Fibroblast of the aortic adventitia (primary cell): ENCODE measurements around the gene MACO1. TPM values are rescaled to one million over a fixed set of nuclear protein-coding genes. Genes with fewer than 3 reads are reported as not detected.
A peak's percentile ranks its signal among the peaks of the same experiment; 100 is the strongest.

Source experiments
- DNase-seq: peaks from one replicate; pipeline ENCODE4 v3.0.0-alpha.2; 2010; ENCODE audit warnings: low read depth
- H3K4me3 ChIP-seq: 2 replicates; pipeline ENCODE4 v1.5.1; 2011; ENCODE audit warnings: low read depth, mild to moderate bottlenecking, control low read depth, low read length, moderate library complexity
- CTCF ChIP-seq: IDR thresholded peaks from 2 replicates; pipeline ENCODE4 v1.5.1; 2011; ENCODE audit warnings: mild to moderate bottlenecking, low read length, control low read depth, inconsistent platforms; ENCODE audit not compliant: insufficient read depth
- total RNA-seq: library from RNA; depleted of rRNA; stranded (reverse); fragments of >200 nt; gene quantifications from 2 replicates; pipeline ENCODE4 v1.2.3, GENCODE V29; 2012; ENCODE audit warnings: low replicate concordance

Gene MACO1
- total RNA-seq, 1 donor: 17.3 TPM

GRCh38 chr1:25537153-25537831 lies 106.6 kb downstream of the MACO1 start:
- H3K4me3 ChIP-seq: no peak overlapping the region
- DNase-seq: no peak
- TF ChIP-seq CTCF: no peak

GRCh38 chr1:25538191-25538767 lies 107.6 kb downstream of the MACO1 start:
- no peak for DNase-seq
- TF ChIP-seq CTCF: no peak
- no peak overlapping the region for H3K4me3 ChIP-seq

- DNase-seq: no peak
- no peak overlapping the region for H3K4me3 ChIP-seq
- no peak for TF ChIP-seq CTCF
Measured at GRCh38 chr1:25540750-25541342, 110.1 kb downstream of the MACO1 start.

- TF ChIP-seq CTCF: no peak
- DNase-seq: no peak
- no peak overlapping the region for H3K4me3 ChIP-seq
Measured at GRCh38 chr1:25541425-25541824, 110.7 kb downstream of the MACO1 start.

- no peak for DNase-seq
- H3K4me3 ChIP-seq: no peak overlapping the region
- no peak for TF ChIP-seq CTCF
Measured at GRCh38 chr1:25541889-25542658, 111.4 kb downstream of the MACO1 start.

- no peak for TF ChIP-seq CTCF
- no peak for DNase-seq
- H3K4me3 ChIP-seq: peak overlapping the region; percentile 47
Measured at GRCh38 chr1:25543005-25543424, 112.3 kb downstream of the MACO1 start.
